HepG2 (cell line): ENCODE measurements around the gene ZNF652.

Experiments used
- CTCF ChIP-seq: sonication (generic); formaldehyde crosslinking; IDR thresholded peaks from 2 replicates; pipeline ENCODE4 v1.5.0; 2020; ENCODE audit warnings: mild to moderate bottlenecking, missing genetic modification reagents, moderate library complexity
- POLR2A ChIP-seq, 2 experiments: IDR thresholded peaks; 2 replicates each; pipeline ENCODE4 v1.6.1; 2011; ENCODE audit warnings: low read depth in 2 of 2, low read length in 2 of 2, mild to moderate bottlenecking in 1 of 2, moderate library complexity in 1 of 2; ENCODE audit not compliant: insufficient read depth in 1 of 2
- TF ChIP-seq, protein P1 (sequence below): sonication (generic); formaldehyde crosslinking; conservative IDR thresholded peaks from 2 replicates; pipeline ENCODE4 v1.4.0; 2020; ENCODE audit warnings: missing genetic modification reagents

GRCh38 chr17:49383060-49383459, 21.0 kb upstream of the ZNF652 start:
- TF ChIP-seq POLR2A (IDR thresholded peaks at IDR 0.05; ENCODE audit: insufficient read depth in 1 of 2, low read depth in 2 of 2, low read length in 2 of 2) (no peak), CTCF (no peak)
- TF ChIP-seq, protein P1, sequence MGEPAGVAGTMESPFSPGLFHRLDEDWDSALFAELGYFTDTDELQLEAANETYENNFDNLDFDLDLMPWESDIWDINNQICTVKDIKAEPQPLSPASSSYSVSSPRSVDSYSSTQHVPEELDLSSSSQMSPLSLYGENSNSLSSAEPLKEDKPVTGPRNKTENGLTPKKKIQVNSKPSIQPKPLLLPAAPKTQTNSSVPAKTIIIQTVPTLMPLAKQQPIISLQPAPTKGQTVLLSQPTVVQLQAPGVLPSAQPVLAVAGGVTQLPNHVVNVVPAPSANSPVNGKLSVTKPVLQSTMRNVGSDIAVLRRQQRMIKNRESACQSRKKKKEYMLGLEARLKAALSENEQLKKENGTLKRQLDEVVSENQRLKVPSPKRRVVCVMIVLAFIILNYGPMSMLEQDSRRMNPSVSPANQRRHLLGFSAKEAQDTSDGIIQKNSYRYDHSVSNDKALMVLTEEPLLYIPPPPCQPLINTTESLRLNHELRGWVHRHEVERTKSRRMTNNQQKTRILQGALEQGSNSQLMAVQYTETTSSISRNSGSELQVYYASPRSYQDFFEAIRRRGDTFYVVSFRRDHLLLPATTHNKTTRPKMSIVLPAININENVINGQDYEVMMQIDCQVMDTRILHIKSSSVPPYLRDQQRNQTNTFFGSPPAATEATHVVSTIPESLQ (CRISPR knock-in tag), result no peak
